Measurements from ENCODE around the gene HMGB1. TPM values are rescaled to one million over a fixed set of nuclear protein-coding genes. Genes with fewer than 3 reads are reported as not detected.
A peak's percentile ranks its signal among the peaks of the same experiment; 100 is the strongest.
"Not testable (repeated sequence)": the region's sequence is repeated elsewhere in the genome, so short reads cannot be mapped to it uniquely, and the experiment has no call there.

Gene HMGB1
- total and polyA plus RNA-seq, 4 experiments from 2014 or later = 311 to 714 (median 447) TPM

GRCh38 chr13:30465343-30465592, 468 bp downstream of the HMGB1 start:
- peak overlapping the region in 1 of 7 donors; percentile 99 for H3K27ac Mint-ChIP-seq
- no peaks in the 10 kb centered on the region for H3K9me3 ChIP-seq (ENCODE audit: control insufficient read depth in 1 of 2, low read length in 2 of 2)
- POLR2A ChIA-PET (ENCODE audit: partially characterized antibody) = interaction anchor here (0.6 to 3.4 kb wide), 34 partner anchors 11 to 616 kb away, joined by 3 to 115 read pairs (median 4); partner anchors contain the start of genes KATNAL1, UBE2L5, UBL3 and USPL1

DNA sequence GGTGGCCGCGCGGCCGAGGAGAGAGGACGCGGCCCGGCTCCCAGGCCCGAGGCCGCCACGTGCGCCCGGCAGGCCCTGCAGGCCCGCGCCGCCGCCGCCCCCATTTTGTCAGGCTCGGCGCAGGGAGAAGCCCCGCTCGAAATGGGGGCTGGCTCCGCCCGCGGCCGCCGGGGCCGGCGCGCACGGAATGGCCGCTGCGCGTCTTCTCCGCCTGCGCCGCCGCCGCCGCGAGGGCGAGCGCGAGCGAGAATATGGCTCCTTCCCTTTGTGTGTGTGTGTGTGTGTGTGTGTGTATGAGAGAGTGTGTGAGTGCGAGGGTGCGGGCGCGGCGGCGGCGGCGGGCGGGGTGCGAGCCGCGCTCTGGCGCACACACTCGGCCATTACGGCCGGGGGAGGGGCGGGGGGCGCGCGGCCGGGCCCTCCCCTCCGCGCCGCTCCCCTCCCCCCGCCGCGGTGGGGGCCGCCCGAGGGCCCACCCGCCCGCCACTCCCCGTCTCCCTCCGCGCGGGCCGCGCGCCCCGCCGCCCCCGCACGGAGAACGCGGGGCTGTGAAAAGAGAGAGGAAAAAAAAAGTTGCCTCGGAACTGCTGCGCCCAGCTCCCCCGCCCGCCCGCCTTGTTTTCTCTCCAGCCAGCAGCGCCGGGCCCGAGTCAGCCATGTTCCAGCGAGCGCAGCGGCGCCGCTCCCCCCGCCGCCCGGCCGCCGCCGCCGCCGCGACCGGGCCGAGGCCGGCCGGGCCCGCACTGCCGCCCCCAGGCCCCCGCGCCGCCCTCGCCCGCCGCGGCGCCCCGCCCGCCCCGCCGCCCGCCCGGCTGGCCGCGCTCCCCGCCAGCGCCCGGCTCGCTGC, 1.0 kb downstream of the HMGB1 start:
- Mint-ChIP-seq H3K4me3 (peak overlapping the region; percentile 93 to 97 (median 94)), H3K4me1 (peaks cover 15 to 52% (median 24%) of the 10 kb centered on the region in 4 donors), H3K27ac (peak overlapping the region; percentile 96 to 99 (median 98)), H3K27me3 (peaks cover 2 to 3% of the 10 kb centered on the region in 2 donors), H3K9me3 (peaks cover 0 to 11% (median 0%) of the 10 kb centered on the region in 8 donors), H3K36me3 (peaks cover 15 to 37% of the 10 kb centered on the region in 2 donors)
- peaks cover 34% of the 10 kb centered on the region for H3K4me1 ChIP-seq (ENCODE audit: insufficient read depth, low read length)
- intact Hi-C loops (cut with micrococcal nuclease) = loop anchor here (1.0 to 5.0 kb wide), 14 partner anchors 42 to 870 kb away; partner anchors contain the start of genes HSPH1, KATNAL1, SLC7A1 and UBE2L5
- CTCF ChIA-PET (ENCODE audit: partially characterized antibody) = interaction anchor here (1.0 to 1.2 kb wide), 2 partner anchors 111 to 118 kb away, joined by 3 to 4 read pairs; no protein-coding TSS in a partner anchor
- H3K36me3 ChIP-seq (ENCODE audit: insufficient read depth, low read length) = peaks cover 19% of the 10 kb centered on the region
- peak; percentile 76 to 85 (median 81) for DNase-seq
- no peaks in the 10 kb centered on the region for H3K9me3 ChIP-seq (ENCODE audit: control insufficient read depth in 1 of 2, low read length in 2 of 2)
- POLR2A ChIA-PET (ENCODE audit: partially characterized antibody) = interaction anchor here (0.6 to 3.4 kb wide), 35 partner anchors 9 to 615 kb away, joined by 3 to 115 read pairs (median 5); partner anchors contain the start of genes KATNAL1, UBE2L5, UBL3 and USPL1
- peak overlapping the region; percentile 69 to 94 for H3K4me3 ChIP-seq (ENCODE audit: low read length in 2 of 2)
- no peaks in the 10 kb centered on the region for H3K27me3 ChIP-seq (ENCODE audit: insufficient read depth, low read length)
- H3K27ac ChIP-seq (ENCODE audit: low read depth, low read length) = peak overlapping the region; percentile 81

More at GRCh38 chr13:30465343-30465592, 468 bp downstream of the HMGB1 start:
- H3K36me3 Mint-ChIP-seq = peaks cover 15 to 34% of the 10 kb centered on the region in 2 donors
- H3K4me3 Mint-ChIP-seq = no peak overlapping the region
- peaks cover 15 to 52% (median 24%) of the 10 kb centered on the region in 4 donors for H3K4me1 Mint-ChIP-seq
- peaks cover 2 to 3% of the 10 kb centered on the region in 2 donors for H3K27me3 Mint-ChIP-seq
- no peak for DNase-seq
- peaks cover 0 to 11% (median 0%) of the 10 kb centered on the region in 8 donors for H3K9me3 Mint-ChIP-seq
- CTCF ChIA-PET (ENCODE audit: partially characterized antibody) = interaction anchor here (1.0 to 2.7 kb wide), 4 partner anchors 43 to 333 kb away, joined by 3 to 10 read pairs (median 4); partner anchors contain the start of gene UBE2L5
- H3K36me3 ChIP-seq (ENCODE audit: insufficient read depth, low read length) = peaks cover 19% of the 10 kb centered on the region
- H3K27ac ChIP-seq (ENCODE audit: low read depth, low read length) = peak overlapping the region; percentile 90
- intact Hi-C loops (cut with micrococcal nuclease) = loop anchor here (1.0 to 5.0 kb wide), 8 partner anchors 107 to 870 kb away; partner anchors contain the start of genes HSPH1, SLC7A1 and UBL3
- H3K27me3 ChIP-seq (ENCODE audit: insufficient read depth, low read length) = no peaks in the 10 kb centered on the region
- peak overlapping the region in 1 of 2 donors; percentile 80 for H3K4me3 ChIP-seq (ENCODE audit: low read length in 2 of 2)
- peaks cover 33% of the 10 kb centered on the region for H3K4me1 ChIP-seq (ENCODE audit: insufficient read depth, low read length)

GRCh38 chr13:30463787-30464495, 1.8 kb downstream of the HMGB1 start:
- Histone ChIP-seq H3K4me1 (ENCODE audit: insufficient read depth, low read length) (peaks cover 42% of the 10 kb centered on the region), H3K9me3 (ENCODE audit: control insufficient read depth in 1 of 2, low read length in 2 of 2) (no peaks in the 10 kb centered on the region), H3K27ac (ENCODE audit: low read depth, low read length) (peak overlapping the region; percentile 81), H3K27me3 (ENCODE audit: insufficient read depth, low read length) (no peaks in the 10 kb centered on the region), H3K36me3 (ENCODE audit: insufficient read depth, low read length) (peaks cover 19% of the 10 kb centered on the region), H3K4me3 (ENCODE audit: low read length in 2 of 2) (peak overlapping the region; percentile 69 to 94)
- peaks cover 21 to 59% (median 30%) of the 10 kb centered on the region in 4 donors for H3K4me1 Mint-ChIP-seq
- ChIA-PET POLR2A (ENCODE audit: partially characterized antibody) (interaction anchor here (0.6 to 3.4 kb wide), 19 partner anchors 8 to 331 kb away, joined by 3 to 115 read pairs (median 5); partner anchors contain the start of genes KATNAL1, UBE2L5 and USPL1), CTCF (ENCODE audit: partially characterized antibody) (interaction anchor here (1.0 kb wide), 1 partner anchor 118 kb away, joined by 4 read pairs; no protein-coding TSS in a partner anchor)
- peak overlapping the region; percentile 93 to 96 (median 94) for H3K4me3 Mint-ChIP-seq
- peaks cover 2 to 3% of the 10 kb centered on the region in 2 donors for H3K27me3 Mint-ChIP-seq
- H3K27ac Mint-ChIP-seq = peak overlapping the region; percentile 91 to 99 (median 98)
- peaks cover 21 to 44% of the 10 kb centered on the region in 2 donors for H3K36me3 Mint-ChIP-seq
- DNase-seq = peak; percentile 70 to 78 (median 74)
- H3K9me3 Mint-ChIP-seq = peaks cover 0 to 11% (median 0%) of the 10 kb centered on the region in 8 donors
- intact Hi-C loops (cut with micrococcal nuclease) = loop anchor here (1.0 to 5.0 kb wide), 11 partner anchors 42 to 869 kb away; partner anchors contain the start of genes KATNAL1, SLC7A1, UBE2L5 and USPL1

GRCh38 chr13:30461279-30462066, 4.3 kb downstream of the HMGB1 start:
- Mint-ChIP-seq H3K4me3 (peak overlapping the region in 6 of 8 donors; percentile 62 to 95 (median 76)), H3K27ac (peak overlapping the region; percentile 79 to 99 (median 93)), H3K36me3 (peaks cover 23 to 57% of the 10 kb centered on the region in 2 donors), H3K9me3 (peaks cover 0 to 11% (median 0%) of the 10 kb centered on the region in 8 donors), H3K4me1 (peaks cover 31 to 74% (median 39%) of the 10 kb centered on the region in 4 donors)
- not testable (repeated sequence) for H3K27ac ChIP-seq (ENCODE audit: low read depth, low read length); H3K4me3 ChIP-seq (ENCODE audit: low read length in 2 of 2); H3K9me3 ChIP-seq (ENCODE audit: control insufficient read depth in 1 of 2, low read length in 2 of 2); H3K27me3 ChIP-seq (ENCODE audit: insufficient read depth, low read length); H3K27me3 Mint-ChIP-seq
- Histone ChIP-seq H3K4me1 (ENCODE audit: insufficient read depth, low read length) (peaks cover 39% of the 10 kb centered on the region), H3K36me3 (ENCODE audit: insufficient read depth, low read length) (peaks cover 19% of the 10 kb centered on the region)
- peak in 4 of 5 donors; percentile 65 to 66 (median 65) for DNase-seq
- CTCF ChIA-PET (ENCODE audit: partially characterized antibody) = interaction anchor here (0.8 to 2.8 kb wide), 23 partner anchors 53 to 346 kb away, joined by 3 to 45 read pairs (median 5); partner anchors contain the start of genes KATNAL1 and USPL1
- intact Hi-C loops (cut with micrococcal nuclease) = loop anchor here (1.0 to 5.0 kb wide), 8 partner anchors 39 to 524 kb away; partner anchors contain the start of gene UBE2L5
- POLR2A ChIA-PET (ENCODE audit: partially characterized antibody) = interaction anchor here (1.0 to 2.9 kb wide), 10 partner anchors 31 to 329 kb away, joined by 3 to 49 read pairs (median 4); partner anchors contain the start of gene UBE2L5

DNA sequence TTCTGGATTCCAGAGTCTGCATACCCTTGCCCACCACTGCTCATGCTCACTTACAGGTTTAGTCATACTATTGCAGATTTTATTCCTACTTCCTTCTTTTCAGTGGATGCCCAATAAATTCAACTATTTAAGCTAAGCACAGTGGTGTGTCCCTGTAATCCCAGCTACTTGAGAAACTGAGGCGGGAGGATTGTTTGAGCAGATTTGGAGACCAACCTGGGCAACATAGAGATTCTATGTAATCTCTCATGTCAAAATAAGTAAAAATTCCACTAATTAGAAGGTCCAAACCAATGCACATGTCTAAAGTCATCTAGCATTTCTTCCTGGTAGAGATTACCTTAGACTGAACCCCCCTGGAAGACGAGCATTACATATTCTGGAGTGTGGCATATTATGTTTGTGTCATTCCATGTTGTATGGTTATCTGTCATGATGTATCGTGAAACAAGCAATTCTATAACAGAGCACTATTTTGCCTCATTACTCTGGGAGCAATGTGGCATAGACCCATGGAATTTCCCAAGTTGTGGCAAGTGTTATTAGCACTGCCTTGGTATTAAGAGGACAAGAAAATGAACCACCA, 8.3 kb downstream of the HMGB1 start:
- Mint-ChIP-seq H3K27me3 (no peaks in the 10 kb centered on the region), H3K27ac (peak overlapping the region in 4 of 7 donors; percentile 55 to 75 (median 62)), H3K9me3 (no peaks in the 10 kb centered on the region), H3K4me1 (peaks cover 24 to 46% (median 34%) of the 10 kb centered on the region in 4 donors), H3K36me3 (peaks cover 20 to 35% of the 10 kb centered on the region in 2 donors), H3K4me3 (no peak overlapping the region)
- H3K27me3 ChIP-seq (ENCODE audit: insufficient read depth, low read length) = no peaks in the 10 kb centered on the region
- ChIA-PET POLR2A (ENCODE audit: partially characterized antibody) (interaction anchor here (0.9 kb wide), 1 partner anchor 62 kb away, joined by 3 read pairs; no protein-coding TSS in a partner anchor), CTCF (ENCODE audit: partially characterized antibody) (interaction anchor here (0.7 kb wide), 1 partner anchor 297 kb away, joined by 3 read pairs; no protein-coding TSS in a partner anchor)
- no peaks in the 10 kb centered on the region for H3K9me3 ChIP-seq (ENCODE audit: control insufficient read depth in 1 of 2, low read length in 2 of 2)
- no peak overlapping the region for H3K4me3 ChIP-seq (ENCODE audit: low read length in 2 of 2)
- H3K4me1 ChIP-seq (ENCODE audit: insufficient read depth, low read length) = peaks cover 23% of the 10 kb centered on the region
- H3K36me3 ChIP-seq (ENCODE audit: insufficient read depth, low read length) = peaks cover 10% of the 10 kb centered on the region
- no peak for DNase-seq
- no peak overlapping the region for H3K27ac ChIP-seq (ENCODE audit: low read depth, low read length)
- intact Hi-C loops (cut with micrococcal nuclease) = no loop called here
